22Rv1 (cell line): ENCODE measurements around the gene MRPL53.

Experiments
- H3K27ac ChIP-seq: fragments of 450-650 bp; 2 replicates; pipeline ENCODE4 v1.5.1; 2017
- ZFX ChIP-seq: fragments of 450-650 bp; IDR thresholded peaks from 2 replicates; pipeline ENCODE4 v1.6.1; 2017; ENCODE audit warnings: antibody characterized with exemption, borderline replicate concordance
- TF ChIP-seq, protein P1 (sequence below): fragments of 450-650 bp; IDR thresholded peaks from 2 replicates; pipeline ENCODE4 v1.5.1; 2017; ENCODE audit warnings: mild to moderate bottlenecking

MRPL53 gene

DNA sequence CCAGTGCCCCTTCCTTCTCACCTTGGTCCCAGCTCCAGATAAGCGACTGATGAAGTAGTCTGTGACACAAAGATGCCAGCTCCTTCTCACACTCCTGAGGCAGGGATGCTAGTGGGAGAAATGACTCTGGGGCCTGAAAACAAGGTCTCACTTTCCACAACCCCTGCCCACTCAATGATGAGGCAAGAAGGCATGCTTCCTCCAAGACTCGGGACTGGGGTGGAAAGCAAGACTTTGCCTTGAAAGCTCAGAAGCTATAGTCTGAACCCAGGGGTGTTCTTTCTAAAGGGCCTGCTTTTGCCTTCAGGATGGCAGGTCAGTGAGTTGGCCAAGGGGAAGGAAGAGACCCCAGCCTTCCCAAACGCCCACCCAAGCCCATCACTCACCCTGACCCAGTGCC, 9.0 kb upstream of the MRPL53 start:
- no peak for TF ChIP-seq ZFX
- TF ChIP-seq, protein P1, sequence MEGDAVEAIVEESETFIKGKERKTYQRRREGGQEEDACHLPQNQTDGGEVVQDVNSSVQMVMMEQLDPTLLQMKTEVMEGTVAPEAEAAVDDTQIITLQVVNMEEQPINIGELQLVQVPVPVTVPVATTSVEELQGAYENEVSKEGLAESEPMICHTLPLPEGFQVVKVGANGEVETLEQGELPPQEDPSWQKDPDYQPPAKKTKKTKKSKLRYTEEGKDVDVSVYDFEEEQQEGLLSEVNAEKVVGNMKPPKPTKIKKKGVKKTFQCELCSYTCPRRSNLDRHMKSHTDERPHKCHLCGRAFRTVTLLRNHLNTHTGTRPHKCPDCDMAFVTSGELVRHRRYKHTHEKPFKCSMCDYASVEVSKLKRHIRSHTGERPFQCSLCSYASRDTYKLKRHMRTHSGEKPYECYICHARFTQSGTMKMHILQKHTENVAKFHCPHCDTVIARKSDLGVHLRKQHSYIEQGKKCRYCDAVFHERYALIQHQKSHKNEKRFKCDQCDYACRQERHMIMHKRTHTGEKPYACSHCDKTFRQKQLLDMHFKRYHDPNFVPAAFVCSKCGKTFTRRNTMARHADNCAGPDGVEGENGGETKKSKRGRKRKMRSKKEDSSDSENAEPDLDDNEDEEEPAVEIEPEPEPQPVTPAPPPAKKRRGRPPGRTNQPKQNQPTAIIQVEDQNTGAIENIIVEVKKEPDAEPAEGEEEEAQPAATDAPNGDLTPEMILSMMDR, result no peak
- H3K27ac ChIP-seq, result peak overlapping the region; percentile 84

- H3K27ac ChIP-seq, result no peak overlapping the region
- TF ChIP-seq, protein P1, result peak; percentile 29
- no peak for TF ChIP-seq ZFX
These were observed 2.4 kb upstream of the MRPL53 start for GRCh38 chr2:74474899-74475298.

GRCh38 chr2:74474481-74474880, 2.0 kb upstream of the MRPL53 start:
- no peak overlapping the region for H3K27ac ChIP-seq
- TF ChIP-seq, protein P1, result no peak
- TF ChIP-seq ZFX, result no peak

GRCh38 chr2:74472945-74473258, 422 bp upstream of the MRPL53 start:
- TF ChIP-seq, protein P1, result no peak
- TF ChIP-seq ZFX, result no peak
- H3K27ac ChIP-seq, result peak overlapping the region; percentile 99

DNA sequence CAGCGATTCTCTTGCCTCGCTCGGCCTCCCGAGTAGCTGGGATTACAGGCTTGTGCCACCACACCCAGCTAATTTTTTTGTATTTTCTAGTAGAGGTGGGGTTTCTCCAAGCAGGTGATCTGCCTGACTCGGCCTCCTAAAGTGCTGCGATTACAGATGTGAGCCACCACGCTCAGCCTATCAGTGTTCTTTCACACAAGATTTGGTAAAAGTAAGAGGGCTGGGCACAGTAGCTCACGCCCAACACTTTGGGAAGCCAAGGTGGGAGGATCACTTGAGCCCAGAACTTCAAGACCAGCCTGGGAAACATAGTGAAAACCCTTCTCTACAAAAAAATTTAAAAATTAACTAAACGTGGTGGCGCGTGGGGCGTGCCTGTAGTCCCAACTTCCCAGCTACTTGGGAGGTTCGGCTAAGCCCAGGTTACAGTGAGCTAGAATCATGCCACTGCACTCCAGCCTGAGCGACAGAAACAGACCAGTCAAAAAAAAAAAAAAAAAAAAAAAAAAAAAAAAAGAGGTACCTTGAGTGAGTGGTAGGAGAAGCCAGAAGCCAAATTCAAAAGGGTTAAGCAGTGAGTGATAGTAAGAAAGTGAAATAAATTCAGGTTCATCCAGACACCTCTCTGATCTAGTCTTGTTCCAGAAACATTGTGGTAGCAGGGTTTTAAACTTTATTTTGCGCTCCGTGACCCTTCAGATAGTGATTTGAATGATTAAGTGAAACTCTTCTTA, 981 bp downstream of the MRPL53 start:
- no peak for TF ChIP-seq ZFX
- TF ChIP-seq, protein P1, result no peak

GRCh38 chr2:74470742-74471141, 1.7 kb downstream of the MRPL53 start:
- H3K27ac ChIP-seq, result peak overlapping the region; percentile 99

More for the DNA sequence above, 981 bp downstream of the MRPL53 start:
- peak overlapping the region; percentile 99 for H3K27ac ChIP-seq

- TF ChIP-seq, protein P1, result no peak
- TF ChIP-seq ZFX, result no peak
- peak overlapping the region; percentile 81 for H3K27ac ChIP-seq
These were observed 8.1 kb downstream of the MRPL53 start for GRCh38 chr2:74464406-74464805.

GRCh38 chr2:74462786-74463105, 9.7 kb downstream of the MRPL53 start:
- TF ChIP-seq, protein P1, result no peak
- TF ChIP-seq ZFX, result no peak
- peak overlapping the region; percentile 42; the same call in 1 of the 2 replicates for H3K27ac ChIP-seq
